Ectodermal cell (in vitro differentiated cells): ENCODE measurements around the gene KIAA0825.

Experiments
- H3K27ac ChIP-seq: 2 replicates; pipeline ENCODE4 v1.7.0; 2013; ENCODE audit warnings: mild to moderate bottlenecking, low read depth, low read length; ENCODE audit not compliant: insufficient read depth, poor library complexity, severe bottlenecking
- H3K27me3 ChIP-seq: 2 replicates; pipeline ENCODE4 v1.7.0; 2013; ENCODE audit warnings: mild to moderate bottlenecking, low read length; ENCODE audit not compliant: insufficient read depth, control insufficient read depth, poor library complexity, severe bottlenecking
- H3K36me3 ChIP-seq: one replicate; pipeline ENCODE4 v1.7.0; 2013; ENCODE audit warnings: low read length; ENCODE audit not compliant: control insufficient read depth, insufficient read depth
- H3K4me1 ChIP-seq: one replicate; pipeline ENCODE4 v1.7.0; 2013; ENCODE audit warnings: low read length; ENCODE audit not compliant: control insufficient read depth, insufficient read depth
- H3K4me3 ChIP-seq: 2 replicates; pipeline ENCODE4 v1.7.0; 2013; ENCODE audit warnings: low read depth, low read length, control low read depth; ENCODE audit not compliant: insufficient read depth
- H3K9me3 ChIP-seq: 2 replicates; pipeline ENCODE4 v1.7.0; 2013; ENCODE audit warnings: mild to moderate bottlenecking, low read length, moderate library complexity; ENCODE audit not compliant: control insufficient read depth
- WGBS, 2 experiments: methylation state at CpG; one replicate each; pipeline ENCODE4 v1.1.7; 2013; ENCODE audit warnings: missing lambda C conversion rate in 2 of 2; 5-methylcytosine and 5-hydroxymethylcytosine counted together

KIAA0825 gene

GRCh38 chr5:94385767-94386166, 232.6 kb downstream of the KIAA0825 start:
- H3K4me3 ChIP-seq: no peak overlapping the region
- no peaks in the 10 kb centered on the region for H3K36me3 ChIP-seq
- no peaks in the 10 kb centered on the region for H3K27me3 ChIP-seq
- no peak overlapping the region for H3K27ac ChIP-seq
- no peaks in the 10 kb centered on the region for H3K4me1 ChIP-seq
- no peaks in the 10 kb centered on the region for H3K9me3 ChIP-seq
- 50 to 54% methylated on average over 1 of the region's 1 CpG for WGBS, 2 experiments

- H3K36me3 ChIP-seq: no peaks in the 10 kb centered on the region
- H3K4me3 ChIP-seq: no peak overlapping the region
- 100% methylated on average over 1 of the region's 1 CpG; no CpG with 5 or more reads in 1 of the 2 experiments for WGBS, 2 experiments
- H3K4me1 ChIP-seq: no peaks in the 10 kb centered on the region
- H3K27me3 ChIP-seq: no peaks in the 10 kb centered on the region
- H3K27ac ChIP-seq: no peak overlapping the region
- no peaks in the 10 kb centered on the region for H3K9me3 ChIP-seq
Measured at GRCh38 chr5:94378062-94378461, 240.3 kb downstream of the KIAA0825 start.

DNA sequence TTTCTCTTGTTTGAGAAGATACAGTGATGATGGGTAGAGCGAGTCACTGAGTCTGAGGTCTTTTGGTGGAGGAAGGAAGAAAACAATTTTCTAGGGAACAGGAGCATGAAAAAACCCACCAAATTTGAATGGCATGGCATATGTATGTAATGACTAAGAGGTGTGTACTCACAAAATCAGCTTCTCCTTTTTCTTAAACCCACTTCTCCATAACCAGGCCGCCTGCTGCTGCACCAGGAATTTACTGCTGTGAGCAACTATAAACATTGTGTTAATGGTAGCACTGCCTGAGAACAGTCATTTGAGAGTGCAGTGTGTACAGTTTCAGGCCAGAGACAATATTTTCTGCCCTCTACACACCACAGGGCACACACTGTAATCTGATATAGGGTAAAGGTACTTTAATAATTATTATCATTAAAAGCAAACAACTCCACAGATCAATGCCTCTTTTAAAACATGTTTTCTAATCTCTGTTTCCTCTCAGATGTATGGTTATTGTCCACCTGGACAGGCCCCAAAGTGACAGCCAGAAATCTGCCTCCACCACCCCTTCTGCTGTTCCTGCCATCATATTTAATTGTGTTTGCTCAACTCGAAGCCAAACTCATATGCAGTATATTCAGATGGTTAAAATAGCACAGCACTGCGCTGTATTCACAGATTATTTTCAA, 241.6 kb downstream of the KIAA0825 start:
- no peaks in the 10 kb centered on the region for H3K36me3 ChIP-seq
- H3K27ac ChIP-seq: no peak overlapping the region
- H3K27me3 ChIP-seq: no peaks in the 10 kb centered on the region
- H3K4me3 ChIP-seq: no peak overlapping the region
- H3K4me1 ChIP-seq: no peaks in the 10 kb centered on the region
- H3K9me3 ChIP-seq: no peaks in the 10 kb centered on the region
- 93 to 95% methylated on average over 2 to 4 of the region's 4 CpGs for WGBS, 2 experiments

DNA sequence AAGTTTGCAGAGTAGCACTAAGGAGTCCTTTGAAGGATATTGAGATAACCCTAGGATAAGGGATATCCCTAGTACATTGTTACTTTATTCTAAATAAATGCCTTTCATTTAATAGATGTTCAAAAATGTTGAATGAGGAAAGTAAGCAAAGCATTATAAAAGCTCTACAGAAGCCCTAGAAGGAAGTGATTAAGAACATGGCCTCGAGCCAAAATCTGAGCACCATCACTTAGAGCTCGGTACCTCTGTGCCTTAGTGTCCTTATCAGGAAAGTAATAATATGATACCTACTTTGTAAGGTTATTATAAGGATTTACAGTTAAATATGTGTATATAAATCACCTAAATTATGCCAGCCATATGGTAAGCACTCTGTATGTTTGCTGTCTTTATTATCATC, 242.6 kb downstream of the KIAA0825 start:
- Histone ChIP-seq H3K27me3 (no peaks in the 10 kb centered on the region), H3K4me1 (no peaks in the 10 kb centered on the region), H3K36me3 (no peaks in the 10 kb centered on the region), H3K4me3 (no peak overlapping the region), H3K27ac (no peak overlapping the region), H3K9me3 (no peaks in the 10 kb centered on the region)
- 93 to 100% methylated on average over 1 to 2 of the region's 2 CpGs for WGBS, 2 experiments

- Histone ChIP-seq H3K27me3 (no peaks in the 10 kb centered on the region), H3K36me3 (no peaks in the 10 kb centered on the region), H3K9me3 (no peaks in the 10 kb centered on the region), H3K4me3 (no peak overlapping the region), H3K27ac (no peak overlapping the region), H3K4me1 (no peaks in the 10 kb centered on the region)
Measured at GRCh38 chr5:94374336-94374735, 244.1 kb downstream of the KIAA0825 start.

GRCh38 chr5:94367900-94368299, 250.5 kb downstream of the KIAA0825 start:
- H3K9me3 ChIP-seq: no peaks in the 10 kb centered on the region

GRCh38 chr5:94366811-94367210, 251.6 kb downstream of the KIAA0825 start:
- H3K27me3 ChIP-seq: no peaks in the 10 kb centered on the region
- H3K27ac ChIP-seq: no peak overlapping the region
- no peaks in the 10 kb centered on the region for H3K9me3 ChIP-seq
- no peaks in the 10 kb centered on the region for H3K36me3 ChIP-seq
- 92% methylated on average over 4 of the region's 4 CpGs for WGBS, 2 experiments
- no peak overlapping the region for H3K4me3 ChIP-seq
- H3K4me1 ChIP-seq: no peaks in the 10 kb centered on the region

More at GRCh38 chr5:94367900-94368299, 250.5 kb downstream of the KIAA0825 start:
- Histone ChIP-seq H3K4me3 (no peak overlapping the region), H3K27me3 (no peaks in the 10 kb centered on the region), H3K36me3 (no peaks in the 10 kb centered on the region), H3K4me1 (no peaks in the 10 kb centered on the region), H3K27ac (no peak overlapping the region)
- 91 to 95% methylated on average over 2 of the region's 2 CpGs for WGBS, 2 experiments

DNA sequence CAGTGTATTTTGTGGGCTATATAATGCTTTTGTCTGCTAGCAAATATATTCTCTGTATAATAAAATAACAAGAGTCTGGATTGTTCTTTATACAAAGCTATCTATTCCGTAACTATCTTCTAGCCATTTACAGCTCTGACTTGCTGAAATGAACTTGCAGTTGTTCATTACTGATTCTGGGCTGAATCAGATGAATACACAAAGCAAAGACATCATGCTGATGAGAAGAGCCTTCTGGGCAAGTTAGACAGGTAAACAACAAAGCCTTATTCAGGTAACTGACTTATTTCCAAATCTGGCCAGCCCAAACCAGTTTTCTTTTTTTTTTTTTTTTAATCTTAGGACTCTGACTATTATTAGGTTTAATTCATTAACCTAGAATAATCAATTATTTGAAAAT, 255.5 kb downstream of the KIAA0825 start:
- H3K4me1 ChIP-seq: no peaks in the 10 kb centered on the region
- 80 to 88% methylated on average over 1 of the region's 1 CpG for WGBS, 2 experiments
- H3K9me3 ChIP-seq: no peaks in the 10 kb centered on the region
- no peaks in the 10 kb centered on the region for H3K27me3 ChIP-seq
- H3K4me3 ChIP-seq: no peak overlapping the region
- no peaks in the 10 kb centered on the region for H3K36me3 ChIP-seq
- no peak overlapping the region for H3K27ac ChIP-seq

- Histone ChIP-seq H3K27ac (no peak overlapping the region), H3K4me3 (no peak overlapping the region), H3K4me1 (no peaks in the 10 kb centered on the region), H3K9me3 (no peaks in the 10 kb centered on the region), H3K36me3 (no peaks in the 10 kb centered on the region), H3K27me3 (no peaks in the 10 kb centered on the region)
- WGBS, 2 experiments: 34 to 38% methylated on average over 5 of the region's 5 CpGs
Measured at GRCh38 chr5:94361832-94362796, 256.3 kb downstream of the KIAA0825 start.

DNA sequence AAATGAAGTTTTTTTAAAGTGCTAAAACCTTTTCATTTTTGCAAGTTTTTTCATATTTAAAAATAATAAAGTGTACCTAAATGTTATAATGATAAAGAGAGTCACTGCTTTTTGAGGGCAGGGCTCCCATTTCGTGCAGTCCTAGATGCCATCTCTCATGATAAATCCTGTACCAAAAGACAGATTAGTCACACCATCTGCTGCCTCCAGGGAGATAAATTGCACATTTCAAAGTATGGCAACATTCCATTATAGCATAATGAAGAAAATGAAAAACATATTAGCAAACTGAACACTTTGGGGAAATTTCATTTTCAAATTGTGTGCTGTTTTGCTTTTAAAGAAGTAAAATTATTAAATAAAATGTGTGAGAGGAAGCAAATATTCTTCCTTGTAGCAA, 257.2 kb downstream of the KIAA0825 start:
- Histone ChIP-seq H3K27me3 (no peaks in the 10 kb centered on the region), H3K36me3 (no peaks in the 10 kb centered on the region), H3K4me3 (no peak overlapping the region), H3K4me1 (no peaks in the 10 kb centered on the region), H3K27ac (no peak overlapping the region), H3K9me3 (no peaks in the 10 kb centered on the region)
- WGBS, 2 experiments: 89 to 93% methylated on average over 1 of the region's 1 CpG
